Stimulated activated CD4-positive, alpha-beta T cell treated with anti-CD3 and anti-CD28 coated beads, Interleukin-15, amount 100 ng/mL, for 1 hour (primary cell): ENCODE measurements around the gene ANKRD55.
"Not testable (repeated sequence)": the region's sequence is repeated elsewhere in the genome, so short reads cannot be mapped to it uniquely, and the experiment has no call there.

ENCODE experiments used
- DNase-seq, 2 donors: peaks; one replicate each; pipeline ENCODE4 v3.0.0-alpha.2; 2020; ENCODE audit warnings: low read depth in 1 of 2, low spot score in 1 of 2

ANKRD55 gene

GRCh38 chr5:56170557-56170956, 62.6 kb downstream of the ANKRD55 start:
- DNase-seq = no peak

DNA sequence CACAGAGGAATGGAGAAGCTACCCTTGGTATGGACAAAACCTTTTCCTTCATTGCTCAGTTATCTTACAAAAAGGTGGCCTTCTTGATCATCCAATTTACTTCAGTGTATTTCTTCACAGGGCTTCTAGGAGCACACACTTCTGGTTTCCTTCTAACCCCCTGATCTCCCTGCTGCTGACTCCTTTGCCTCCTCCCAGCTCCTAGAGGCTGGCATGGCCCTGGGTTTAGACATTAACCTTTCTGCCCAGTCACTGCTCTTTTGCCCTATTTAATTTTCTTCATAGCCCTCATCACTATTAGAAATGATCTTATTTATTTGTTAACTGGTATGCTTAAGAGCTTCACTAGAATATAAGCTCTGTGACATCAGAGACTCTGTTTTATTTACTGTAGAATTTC, 63.2 kb downstream of the ANKRD55 start:
- DNase-seq = no peak

DNA sequence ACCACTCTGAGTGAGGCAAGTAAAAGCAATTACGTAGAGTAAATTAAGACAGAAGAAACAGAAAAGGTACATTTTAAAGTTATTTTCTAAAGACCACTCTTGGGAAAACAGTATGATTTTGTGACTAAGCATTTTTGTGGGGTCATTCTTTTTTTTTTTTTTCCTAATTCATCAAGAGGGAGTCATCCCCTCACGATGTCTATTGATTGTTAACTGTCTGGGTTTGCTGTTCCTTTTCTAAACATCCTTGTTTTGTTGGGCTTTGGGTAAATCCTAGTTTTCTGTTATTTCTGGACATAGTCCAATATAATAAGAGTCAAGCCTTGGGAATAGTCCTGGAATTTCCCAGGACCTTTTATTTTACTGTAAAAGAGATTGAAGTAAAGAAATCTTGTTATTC, 63.8 kb downstream of the ANKRD55 start:
- DNase-seq = no peak

- no peak for DNase-seq
These were observed 65.1 kb downstream of the ANKRD55 start for GRCh38 chr5:56168066-56168478.

GRCh38 chr5:56167519-56167918, 65.6 kb downstream of the ANKRD55 start:
- no peak for DNase-seq

DNA sequence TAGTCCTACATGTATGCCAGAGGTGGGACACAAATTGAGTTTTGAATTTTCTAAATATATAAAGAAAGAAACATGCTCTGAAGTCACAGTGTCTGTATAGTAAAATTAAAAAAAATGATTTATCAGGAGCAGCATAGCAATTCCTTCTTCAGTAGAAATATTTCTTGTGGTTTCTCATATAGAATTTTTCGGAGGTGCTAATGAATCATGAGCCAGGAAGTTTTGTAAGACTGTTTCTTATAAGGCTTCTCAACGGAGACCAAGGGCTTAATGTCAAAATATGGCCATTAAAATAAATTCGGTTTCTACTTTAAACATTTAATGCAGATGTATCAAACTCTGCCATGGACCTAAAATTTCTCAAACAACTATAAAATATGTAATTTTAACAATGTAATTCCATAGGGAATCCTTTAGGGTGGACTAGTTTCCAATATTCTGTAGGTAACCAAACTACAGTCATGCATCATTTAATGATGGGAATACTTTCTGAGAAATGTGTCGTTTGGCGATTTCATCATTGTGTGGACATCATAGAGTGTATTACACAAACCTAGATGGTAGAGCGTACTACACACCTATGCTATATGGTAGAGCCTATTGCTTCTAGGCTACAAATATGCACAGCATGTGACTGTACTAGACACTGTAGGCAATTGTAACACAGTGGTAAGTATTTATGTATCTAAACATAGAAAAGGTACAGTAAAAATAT, 66.3 kb downstream of the ANKRD55 start:
- no peak for DNase-seq

GRCh38 chr5:56164376-56164775, 68.8 kb downstream of the ANKRD55 start:
- DNase-seq = no peak

DNA sequence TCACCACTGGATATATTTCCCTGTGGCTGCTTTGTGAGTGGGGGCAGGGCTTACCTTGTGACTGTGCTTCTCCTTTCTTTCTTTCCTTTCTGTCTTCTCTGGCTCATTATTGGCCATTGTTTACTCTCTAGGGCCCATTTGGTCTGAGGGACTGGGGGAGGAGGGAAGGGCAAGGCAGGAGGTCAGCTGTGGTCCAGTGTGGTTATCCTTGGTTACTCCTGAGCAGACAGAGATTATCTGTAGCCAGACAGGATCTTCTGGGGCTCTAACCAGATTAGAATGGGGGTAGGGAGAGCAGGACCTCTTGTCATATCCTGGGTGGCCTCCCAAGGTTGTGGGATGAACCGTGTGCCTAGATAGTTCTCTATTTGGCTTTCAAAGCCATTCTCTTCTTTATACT, 71.2 kb downstream of the ANKRD55 start:
- no peak for DNase-seq

DNA sequence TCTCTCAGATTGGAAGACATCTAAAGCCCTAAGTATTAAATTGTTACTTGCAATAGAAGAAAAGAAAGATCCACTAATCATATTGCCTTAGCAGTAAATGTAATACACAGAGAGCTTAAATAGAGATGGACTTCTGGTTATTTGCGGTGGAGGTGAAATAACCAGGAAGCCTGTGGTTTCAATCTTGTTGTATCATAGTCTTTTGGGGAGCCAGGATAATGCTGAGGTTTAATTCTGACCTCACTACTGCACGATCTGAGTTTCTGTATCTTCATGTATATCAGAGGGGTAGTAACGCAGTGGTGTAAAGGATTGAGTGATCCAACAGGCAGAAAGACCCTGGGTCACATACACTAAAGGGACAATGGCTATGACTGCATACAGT, 71.7 kb downstream of the ANKRD55 start:
- DNase-seq = no peak

- no peak for DNase-seq
These were observed 72.2 kb downstream of the ANKRD55 start for GRCh38 chr5:56160723-56161438.

GRCh38 chr5:56159521-56159947, 73.6 kb downstream of the ANKRD55 start:
- DNase-seq = no peak

- DNase-seq = no peak
These were observed 74.7 kb downstream of the ANKRD55 start for GRCh38 chr5:56158331-56158960.

DNA sequence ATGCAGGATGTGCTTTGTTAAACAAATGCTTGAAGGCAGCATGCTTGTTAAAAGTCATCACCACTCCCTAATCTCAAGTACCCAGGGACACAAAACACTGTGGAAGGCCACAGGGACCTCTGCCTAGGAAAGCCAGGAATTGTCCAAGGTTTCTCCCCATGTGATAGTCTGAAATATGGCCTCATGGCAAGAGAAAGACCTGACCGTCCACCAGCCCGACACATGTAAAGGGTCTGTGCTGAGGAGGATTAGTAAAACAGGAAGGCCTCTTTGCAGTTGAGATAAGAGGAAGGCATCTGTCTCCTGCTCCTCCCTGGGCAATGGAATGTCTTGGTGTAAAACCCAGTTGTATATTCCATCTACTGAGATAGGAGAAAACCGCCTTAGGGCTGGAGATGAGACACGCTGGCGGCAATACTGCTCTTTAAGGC, 75.9 kb downstream of the ANKRD55 start:
- DNase-seq = not testable (repeated sequence)

DNA sequence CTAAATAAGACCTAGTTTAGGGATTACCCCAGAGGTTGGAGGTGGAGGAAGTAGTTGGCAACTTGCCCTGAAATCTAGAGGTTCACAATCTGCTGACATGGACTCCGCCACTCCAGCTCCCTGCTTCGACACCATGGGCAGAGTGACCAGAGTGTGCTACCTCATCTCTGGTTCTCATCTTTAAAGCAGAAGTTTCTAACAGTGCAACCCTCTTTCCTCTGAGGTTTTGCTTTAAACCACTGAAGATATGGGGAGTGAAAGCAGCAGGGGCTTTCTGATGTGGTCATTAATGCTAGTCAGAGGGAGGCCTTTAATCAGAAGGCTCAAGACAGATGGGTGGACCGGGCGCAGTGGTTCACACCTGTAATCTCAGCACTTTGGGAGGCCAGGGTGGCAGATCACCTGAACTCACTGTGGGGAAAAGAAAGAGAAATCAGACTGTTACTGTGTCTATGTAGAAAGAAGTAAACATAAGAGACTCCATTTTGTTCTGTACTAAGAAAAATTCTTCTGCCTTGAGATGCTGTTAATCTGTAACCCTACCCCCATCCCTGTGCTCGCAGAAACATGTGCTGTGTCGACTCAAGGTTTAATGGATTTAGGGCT, 76.4 kb downstream of the ANKRD55 start:
- DNase-seq = not testable (repeated sequence)

DNA sequence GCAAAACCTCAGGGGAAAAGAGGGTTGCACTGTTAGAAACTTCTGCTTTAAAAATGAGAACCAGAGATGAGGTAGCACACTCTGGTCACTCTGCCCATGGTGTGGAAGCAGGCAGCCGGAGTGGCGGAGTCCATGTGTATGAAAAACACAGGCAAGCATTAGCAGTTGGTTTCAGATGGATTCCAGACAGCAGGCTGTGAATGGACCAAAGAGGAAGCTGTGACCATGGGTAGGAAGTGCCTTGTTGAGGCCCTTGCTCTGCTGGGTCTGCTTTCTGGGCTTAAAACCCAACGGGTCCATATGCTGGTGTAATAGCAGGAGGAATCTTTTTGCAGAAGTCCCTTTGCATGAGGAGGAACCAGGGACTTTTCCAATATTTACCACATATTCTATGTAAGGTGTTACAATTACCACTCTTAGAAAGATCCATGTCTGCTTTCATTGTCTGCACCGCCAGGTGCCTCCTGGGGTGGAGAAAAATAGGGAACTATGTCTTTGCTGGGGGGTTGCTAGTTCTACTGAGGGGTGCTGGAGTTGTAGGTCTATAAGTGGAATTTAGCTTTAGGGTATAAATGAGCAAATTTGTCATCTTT, 77.0 kb downstream of the ANKRD55 start:
- no peak for DNase-seq

GRCh38 chr5:56154732-56155484, 78.2 kb downstream of the ANKRD55 start:
- DNase-seq = no peak

DNA sequence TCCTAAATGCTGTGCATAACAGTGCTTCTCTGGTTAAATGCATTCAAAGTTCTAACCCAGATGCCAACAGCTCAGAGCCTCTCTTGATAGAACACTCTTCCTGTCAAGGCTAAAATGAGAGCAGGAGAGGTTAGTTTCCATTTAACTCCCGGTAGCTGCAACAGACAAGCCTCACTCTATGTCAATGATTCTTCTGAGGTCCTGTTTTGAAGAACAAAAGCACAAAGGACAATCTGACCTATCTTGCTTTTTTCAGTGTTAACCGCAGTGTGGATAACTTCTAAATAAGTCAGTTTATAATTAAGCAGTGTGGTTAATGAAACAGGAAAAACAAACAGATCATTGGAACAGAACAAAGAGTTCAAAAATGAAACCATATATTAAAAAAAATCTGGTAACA, 80.7 kb downstream of the ANKRD55 start:
- no peak for DNase-seq

- not testable (repeated sequence) for DNase-seq
These were observed 82.4 kb downstream of the ANKRD55 start for GRCh38 chr5:56150756-56151155.

GRCh38 chr5:56148453-56148971, 84.6 kb downstream of the ANKRD55 start:
- DNase-seq = no peak

- DNase-seq = no peak
These were observed 85.4 kb downstream of the ANKRD55 start for GRCh38 chr5:56147659-56148230.
